ENCODE results near the gene PPP1R7.

DNA sequence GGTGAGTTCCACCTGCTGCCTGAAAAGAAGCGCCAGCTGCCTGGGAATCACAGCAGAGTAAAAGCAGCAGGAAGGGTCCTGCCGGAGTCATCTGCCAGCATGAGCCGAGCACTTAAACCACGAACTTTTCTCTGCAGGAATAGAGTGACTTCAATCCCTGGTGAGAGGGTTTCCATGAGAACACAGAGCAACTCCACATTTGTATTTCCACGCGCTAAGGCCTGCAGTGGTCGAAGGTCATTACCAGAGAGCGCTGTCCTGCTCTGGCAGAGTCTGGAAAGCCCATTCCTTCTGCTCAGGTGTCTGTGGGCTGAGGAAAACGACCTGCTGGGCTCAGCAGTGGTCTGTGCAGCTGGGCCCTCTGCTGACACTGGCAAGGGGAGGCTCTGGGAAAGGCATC is 7.7 kb upstream of the PPP1R7 start:
- TF ChIP-seq, protein P1, sequence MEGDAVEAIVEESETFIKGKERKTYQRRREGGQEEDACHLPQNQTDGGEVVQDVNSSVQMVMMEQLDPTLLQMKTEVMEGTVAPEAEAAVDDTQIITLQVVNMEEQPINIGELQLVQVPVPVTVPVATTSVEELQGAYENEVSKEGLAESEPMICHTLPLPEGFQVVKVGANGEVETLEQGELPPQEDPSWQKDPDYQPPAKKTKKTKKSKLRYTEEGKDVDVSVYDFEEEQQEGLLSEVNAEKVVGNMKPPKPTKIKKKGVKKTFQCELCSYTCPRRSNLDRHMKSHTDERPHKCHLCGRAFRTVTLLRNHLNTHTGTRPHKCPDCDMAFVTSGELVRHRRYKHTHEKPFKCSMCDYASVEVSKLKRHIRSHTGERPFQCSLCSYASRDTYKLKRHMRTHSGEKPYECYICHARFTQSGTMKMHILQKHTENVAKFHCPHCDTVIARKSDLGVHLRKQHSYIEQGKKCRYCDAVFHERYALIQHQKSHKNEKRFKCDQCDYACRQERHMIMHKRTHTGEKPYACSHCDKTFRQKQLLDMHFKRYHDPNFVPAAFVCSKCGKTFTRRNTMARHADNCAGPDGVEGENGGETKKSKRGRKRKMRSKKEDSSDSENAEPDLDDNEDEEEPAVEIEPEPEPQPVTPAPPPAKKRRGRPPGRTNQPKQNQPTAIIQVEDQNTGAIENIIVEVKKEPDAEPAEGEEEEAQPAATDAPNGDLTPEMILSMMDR (IDR thresholded peaks at IDR 0.05) = no peak
- TF ChIP-seq POLR2A (IDR thresholded peaks at IDR 0.05) = no peak
